ENCODE measurements around the gene SH3BP2. TPM values are rescaled to one million over a fixed set of nuclear protein-coding genes. Genes with fewer than 3 reads are reported as not detected.

Gene SH3BP2
- total RNA-seq, 2 donors from 2014 or later, result 29.0 to 33.5 TPM

- peaks cover 3 to 18% of the 10 kb centered on the region in 2 donors for H3K36me3 ChIP-seq (replicated peaks in 1 of 2; ENCODE audit: insufficient read depth in 1 of 2, low read depth in 2 of 2)
- intact Hi-C loops (cut with DNase I), result no loop called here
Observed at GRCh38 chr4:2881431-2881830, 88.5 kb downstream of the SH3BP2 start.

DNA sequence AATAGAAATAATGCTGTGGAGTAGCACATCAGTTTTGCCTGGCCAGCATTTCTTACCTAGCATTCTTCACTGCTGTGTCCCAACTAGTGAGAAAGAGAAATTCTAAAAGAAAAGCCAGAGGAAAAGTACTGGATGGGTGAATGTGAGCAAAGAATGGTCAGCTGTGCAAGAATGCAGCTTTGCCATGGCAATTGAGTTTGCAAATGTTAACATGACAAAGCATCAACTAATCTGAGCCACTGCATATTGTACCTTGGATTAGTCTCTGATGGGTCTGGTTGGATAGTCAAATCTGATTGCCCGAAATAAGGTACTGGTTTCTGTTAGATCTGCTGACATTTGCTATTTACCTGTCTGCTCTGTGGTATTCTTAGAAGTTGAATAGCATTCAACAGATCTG is 89.5 kb downstream of the SH3BP2 start:
- H3K4me1 ChIP-seq, result no peaks in the 10 kb centered on the region
- no peaks in the 10 kb centered on the region for H3K27me3 ChIP-seq
- DNase-seq (no peak), ATAC-seq (no peak)
- H3K4me3 ChIP-seq, result no peak overlapping the region
- TF ChIP-seq, protein P1, sequence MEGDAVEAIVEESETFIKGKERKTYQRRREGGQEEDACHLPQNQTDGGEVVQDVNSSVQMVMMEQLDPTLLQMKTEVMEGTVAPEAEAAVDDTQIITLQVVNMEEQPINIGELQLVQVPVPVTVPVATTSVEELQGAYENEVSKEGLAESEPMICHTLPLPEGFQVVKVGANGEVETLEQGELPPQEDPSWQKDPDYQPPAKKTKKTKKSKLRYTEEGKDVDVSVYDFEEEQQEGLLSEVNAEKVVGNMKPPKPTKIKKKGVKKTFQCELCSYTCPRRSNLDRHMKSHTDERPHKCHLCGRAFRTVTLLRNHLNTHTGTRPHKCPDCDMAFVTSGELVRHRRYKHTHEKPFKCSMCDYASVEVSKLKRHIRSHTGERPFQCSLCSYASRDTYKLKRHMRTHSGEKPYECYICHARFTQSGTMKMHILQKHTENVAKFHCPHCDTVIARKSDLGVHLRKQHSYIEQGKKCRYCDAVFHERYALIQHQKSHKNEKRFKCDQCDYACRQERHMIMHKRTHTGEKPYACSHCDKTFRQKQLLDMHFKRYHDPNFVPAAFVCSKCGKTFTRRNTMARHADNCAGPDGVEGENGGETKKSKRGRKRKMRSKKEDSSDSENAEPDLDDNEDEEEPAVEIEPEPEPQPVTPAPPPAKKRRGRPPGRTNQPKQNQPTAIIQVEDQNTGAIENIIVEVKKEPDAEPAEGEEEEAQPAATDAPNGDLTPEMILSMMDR (IDR thresholded peaks at IDR 0.05), result no peak
- no peak for TF ChIP-seq POLR2A (IDR thresholded peaks at IDR 0.05)
- WGBS, 2 donors, result 94 to 96% methylated on average over 1 of the region's 1 CpG
- H3K36me3 ChIP-seq (replicated peaks in 1 of 2; ENCODE audit: insufficient read depth in 1 of 2, low read depth in 2 of 2), result peaks cover 3 to 18% of the 10 kb centered on the region in 2 donors
- no peak overlapping the region for H3K27ac ChIP-seq
- H3K9me3 ChIP-seq, result no peaks in the 10 kb centered on the region
- intact Hi-C loops (cut with DNase I), result no loop called here

More at GRCh38 chr4:2881431-2881830, 88.5 kb downstream of the SH3BP2 start:
- no peak for DNase-seq
- Histone ChIP-seq H3K27ac (no peak overlapping the region), H3K27me3 (no peaks in the 10 kb centered on the region), H3K4me1 (no peaks in the 10 kb centered on the region), H3K4me3 (no peak overlapping the region), H3K9me3 (no peaks in the 10 kb centered on the region)
- ATAC-seq, result no peak
- 73 to 79% methylated on average over 3 of the region's 3 CpGs for WGBS, 2 donors
- TF ChIP-seq, protein P1 (IDR thresholded peaks at IDR 0.05), result no peak
- TF ChIP-seq POLR2A (IDR thresholded peaks at IDR 0.05), result no peak

DNA sequence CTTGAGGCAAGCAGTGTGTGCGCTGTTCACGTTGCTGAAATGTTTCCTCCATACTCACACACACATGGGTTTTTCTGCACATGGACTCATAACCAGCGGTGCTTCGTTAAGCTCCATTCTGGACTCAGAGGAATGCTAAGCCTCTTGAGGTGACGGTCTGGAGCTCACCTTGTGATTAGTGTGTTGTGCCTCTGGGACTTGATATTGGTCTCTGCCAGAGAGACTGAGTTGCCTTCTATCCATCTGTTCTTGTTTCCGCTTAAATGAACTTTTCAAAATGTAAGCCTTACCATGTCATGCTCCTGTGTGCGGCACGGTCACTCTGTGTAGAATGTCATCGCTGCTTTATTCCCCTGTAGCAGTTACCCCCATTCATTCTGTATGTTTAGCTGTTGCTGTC is 93.3 kb downstream of the SH3BP2 start:
- no peak overlapping the region for H3K27ac ChIP-seq
- intact Hi-C loops (cut with DNase I), result no loop called here
- no peak for TF ChIP-seq POLR2A (IDR thresholded peaks at IDR 0.05)
- TF ChIP-seq, protein P1 (IDR thresholded peaks at IDR 0.05), result no peak
- DNase-seq, result no peak
- H3K9me3 ChIP-seq, result no peaks in the 10 kb centered on the region
- H3K36me3 ChIP-seq (replicated peaks in 1 of 2; ENCODE audit: insufficient read depth in 1 of 2, low read depth in 2 of 2), result peaks cover 3 to 18% of the 10 kb centered on the region in 2 donors
- H3K4me3 ChIP-seq, result no peak overlapping the region
- no peaks in the 10 kb centered on the region for H3K4me1 ChIP-seq
- H3K27me3 ChIP-seq, result no peaks in the 10 kb centered on the region
- ATAC-seq, result no peak
- WGBS, 2 donors, result 93 to 96% methylated on average over 9 of the region's 9 CpGs

GRCh38 chr4:2886622-2887021 is 93.7 kb downstream of the SH3BP2 start:
- intact Hi-C loops (cut with DNase I), result no loop called here
- ATAC-seq, result no peak
- no peak overlapping the region for H3K4me3 ChIP-seq
- H3K9me3 ChIP-seq, result no peaks in the 10 kb centered on the region
- peaks cover 3 to 18% of the 10 kb centered on the region in 2 donors for H3K36me3 ChIP-seq (replicated peaks in 1 of 2; ENCODE audit: insufficient read depth in 1 of 2, low read depth in 2 of 2)
- no peak overlapping the region for H3K27ac ChIP-seq
- WGBS, 2 donors, result 56 to 61% methylated on average over 6 of the region's 6 CpGs
- DNase-seq, result no peak
- no peak for TF ChIP-seq POLR2A (IDR thresholded peaks at IDR 0.05)
- TF ChIP-seq, protein P1 (IDR thresholded peaks at IDR 0.05), result no peak
- no peaks in the 10 kb centered on the region for H3K4me1 ChIP-seq
- no peaks in the 10 kb centered on the region for H3K27me3 ChIP-seq

DNA sequence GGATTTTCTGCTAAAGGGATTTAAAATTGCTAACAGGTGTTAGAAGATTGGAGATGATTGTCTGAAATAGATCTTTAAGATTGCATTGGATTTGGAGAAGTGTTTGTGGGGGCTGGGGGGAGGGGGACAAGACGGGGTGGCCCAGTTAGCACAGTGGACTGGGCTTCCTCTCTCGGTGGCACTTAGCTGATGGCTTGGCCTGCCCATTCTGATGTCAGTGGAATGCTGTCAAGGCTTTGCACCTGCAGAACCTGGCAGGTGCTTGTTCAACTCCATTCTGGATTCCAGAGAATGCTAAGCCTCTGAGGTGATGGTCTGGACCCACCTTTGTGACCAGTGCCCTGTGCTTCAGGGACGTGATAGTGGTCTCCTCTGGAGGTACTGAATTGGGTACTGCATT is 94.5 kb downstream of the SH3BP2 start:
- no peaks in the 10 kb centered on the region for H3K4me1 ChIP-seq
- no peak for ATAC-seq
- no peak for DNase-seq
- WGBS, 2 donors, result 84 to 89% methylated on average over 3 of the region's 3 CpGs
- TF ChIP-seq, protein P1 (IDR thresholded peaks at IDR 0.05), result no peak
- no peak for TF ChIP-seq POLR2A (IDR thresholded peaks at IDR 0.05)
- no peaks in the 10 kb centered on the region for H3K27me3 ChIP-seq
- no peaks in the 10 kb centered on the region for H3K9me3 ChIP-seq
- peaks cover under 1 to 18% of the 10 kb centered on the region in 2 donors for H3K36me3 ChIP-seq (replicated peaks in 1 of 2; ENCODE audit: insufficient read depth in 1 of 2, low read depth in 2 of 2)
- H3K27ac ChIP-seq, result no peak overlapping the region
- no peak overlapping the region for H3K4me3 ChIP-seq
- intact Hi-C loops (cut with DNase I), result no loop called here

All from body of pancreas (tissue), 4 donors.